Ovary (tissue), 9 donors: ENCODE results near the gene ADGRB3. TPM values are rescaled to one million over a fixed set of nuclear protein-coding genes. Genes with fewer than 3 reads are reported as not detected.

Experiments used
- DNase-seq, 5 donors: peaks; one replicate each; pipeline ENCODE4 v3.0.0-alpha.2; 2019 to 2020
- H3K27ac ChIP-seq, 2 donors: fragments of 200-600 bp; one replicate each; pipeline versions ENCODE4 v1.5.1 to v1.8.0; 2019 to 2022
- H3K27me3 ChIP-seq: fragments of 200-600 bp; one replicate; pipeline ENCODE4 v1.8.0; 2022
- H3K36me3 ChIP-seq: fragments of 200-600 bp; sonication (generic); one replicate; pipeline ENCODE4 v1.5.1; 2019
- H3K4me1 ChIP-seq: one replicate; pipeline ENCODE4 v1.8.1; 2013; ENCODE audit warnings: mild to moderate bottlenecking, moderate library complexity; ENCODE audit not compliant: insufficient read depth
- H3K4me3 ChIP-seq: fragments of 200-600 bp; sonication (generic); one replicate; pipeline ENCODE4 v1.5.1; 2017
- H3K9me3 ChIP-seq, 2 donors: fragments of 200-600 bp in 1 of 2; sonication (generic) in 1 of 2; one replicate each; pipeline versions ENCODE4 v1.5.1 to v1.8.1; 2013 to 2019; ENCODE audit warnings: mild to moderate bottlenecking in 1 of 2, moderate library complexity in 1 of 2
- EP300 ChIP-seq: sonication (generic); formaldehyde crosslinking; IDR thresholded peaks from one replicate; pipeline ENCODE4 v1.6.1; 2017; ENCODE audit warnings: antibody characterized with exemption
- POLR2A ChIP-seq: fragments of 450-650 bp; IDR thresholded peaks from one replicate; pipeline ENCODE4 v1.6.1; 2017; ENCODE audit warnings: antibody characterized with exemption, mild to moderate bottlenecking, moderate library complexity
- WGBS, 3 donors: extraction: QIAGEN DNeasy Blood & Tissue Kit in 1 of 3; methylation state at CpG; one replicate each; pipeline versions ENCODE4 v1.1.5 to v1.1.7; 2013 to 2017; 5-methylcytosine and 5-hydroxymethylcytosine counted together
- intact Hi-C, 4 donors: fragments of 100-400 bp; cut with DNase I; formaldehyde crosslinking; loops; one replicate each; pipeline versions ENCODE4 v1.11.0 to v1.15.1; 2022 to 2023
- polyA plus RNA-seq, 2 donors: library from polyadenylated mRNA; stranded (reverse); fragments of 200-250 nt in 1 of 2; fragments of 350-450 nt in 1 of 2; fragmentation: Illumina TruSeq in 1 of 2; extraction: RNeasy Lipid Tissue Mini Kit (QIAGEN cat#74804) in 1 of 2; gene quantifications; one replicate each; pipeline ENCODE4 v1.2.3, GENCODE V29; 2013 to 2014
- total RNA-seq, 7 donors: library from RNA; depleted of rRNA in 2 of 7; stranded (reverse); fragments of >200 nt in 2 of 7; fragmentation: NEBNext Ultra II Directional in 3 of 7; extraction: Animal tissue kit (Norgen Biotek cat#: 25700) in 3 of 7; gene quantifications; one replicate each; pipeline versions ENCODE4 v1.1.0 to v1.2.4, GENCODE V29; 2016 to 2023
- TF ChIP-seq, protein P1 (sequence below), 3 donors: fragments of 450-650 bp in 2 of 3; fragments of 200-600 bp in 1 of 3; IDR thresholded peaks; one replicate each; pipeline versions ENCODE4 v1.5.1 to v1.8.0; 2016 to 2022; ENCODE audit warnings: antibody characterized with exemption in 3 of 3, mild to moderate bottlenecking in 1 of 3
- donor health status: DM: no; HTN: no; CAD: no; lungs with moderate emphysema.
- donor health status: DM: no; HTN: no; CAD: no.
- donor health status: Bipolar disorder and iron deficiency.
- donor health status: DM: yes; HTN: yes; CAD: no.
- donor health status: DM: no; HTN: no; CAD: no.
- donor health status: DM: yes; HTN: yes; CAD: no.

The ADGRB3 gene
- total and polyA plus RNA-seq, 9 donors: 0.28 to 3.0 (median 1.4) TPM

- Histone ChIP-seq H3K36me3 (no peaks in the 10 kb centered on the region), H3K4me3 (no peak overlapping the region), H3K4me1 (no peaks in the 10 kb centered on the region), H3K27me3 (no peaks in the 10 kb centered on the region), H3K27ac (no peak overlapping the region), H3K9me3 (no peaks in the 10 kb centered on the region)
- intact Hi-C loops: no loop called here
- WGBS, 3 donors: 92 to 97% (median 92%) methylated on average over 2 of the region's 2 CpGs
- no peak for DNase-seq
- TF ChIP-seq, protein P1, sequence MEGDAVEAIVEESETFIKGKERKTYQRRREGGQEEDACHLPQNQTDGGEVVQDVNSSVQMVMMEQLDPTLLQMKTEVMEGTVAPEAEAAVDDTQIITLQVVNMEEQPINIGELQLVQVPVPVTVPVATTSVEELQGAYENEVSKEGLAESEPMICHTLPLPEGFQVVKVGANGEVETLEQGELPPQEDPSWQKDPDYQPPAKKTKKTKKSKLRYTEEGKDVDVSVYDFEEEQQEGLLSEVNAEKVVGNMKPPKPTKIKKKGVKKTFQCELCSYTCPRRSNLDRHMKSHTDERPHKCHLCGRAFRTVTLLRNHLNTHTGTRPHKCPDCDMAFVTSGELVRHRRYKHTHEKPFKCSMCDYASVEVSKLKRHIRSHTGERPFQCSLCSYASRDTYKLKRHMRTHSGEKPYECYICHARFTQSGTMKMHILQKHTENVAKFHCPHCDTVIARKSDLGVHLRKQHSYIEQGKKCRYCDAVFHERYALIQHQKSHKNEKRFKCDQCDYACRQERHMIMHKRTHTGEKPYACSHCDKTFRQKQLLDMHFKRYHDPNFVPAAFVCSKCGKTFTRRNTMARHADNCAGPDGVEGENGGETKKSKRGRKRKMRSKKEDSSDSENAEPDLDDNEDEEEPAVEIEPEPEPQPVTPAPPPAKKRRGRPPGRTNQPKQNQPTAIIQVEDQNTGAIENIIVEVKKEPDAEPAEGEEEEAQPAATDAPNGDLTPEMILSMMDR (IDR thresholded peaks at IDR 0.05): no peak
- TF ChIP-seq POLR2A (no peak), EP300 (no peak)
Observed at GRCh38 chr6:69331886-69332285, 696.8 kb downstream of the ADGRB3 start.

DNA sequence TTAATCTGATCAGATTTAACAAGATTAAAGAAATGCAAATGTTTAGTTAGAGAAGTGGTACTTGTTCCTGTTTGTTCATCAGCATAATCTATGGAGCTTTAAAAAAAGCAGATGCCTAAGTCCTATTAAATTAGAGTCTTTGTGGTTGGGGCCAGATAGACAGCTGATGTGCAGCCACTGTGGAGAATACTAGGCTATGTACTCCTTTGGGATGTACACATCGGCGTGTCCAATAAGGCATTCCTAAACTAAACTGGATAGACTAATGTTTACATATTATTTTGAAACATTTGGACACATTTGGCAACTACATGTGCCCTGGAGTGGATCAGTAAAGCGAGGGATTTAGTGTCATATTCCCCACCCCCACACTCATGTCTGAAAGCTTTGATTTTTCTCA, 702.2 kb downstream of the ADGRB3 start:
- no peaks in the 10 kb centered on the region for H3K4me1 ChIP-seq
- intact Hi-C loops: no loop called here
- H3K9me3 ChIP-seq: no peaks in the 10 kb centered on the region
- 72 to 76% (median 73%) methylated on average over 3 of the region's 3 CpGs for WGBS, 3 donors
- H3K27me3 ChIP-seq: no peaks in the 10 kb centered on the region
- no peak overlapping the region for H3K27ac ChIP-seq
- no peak overlapping the region for H3K4me3 ChIP-seq
- H3K36me3 ChIP-seq: no peaks in the 10 kb centered on the region
- TF ChIP-seq, protein P1 (IDR thresholded peaks at IDR 0.05): no peak
- TF ChIP-seq EP300 (no peak), POLR2A (no peak)
- DNase-seq: no peak

DNA sequence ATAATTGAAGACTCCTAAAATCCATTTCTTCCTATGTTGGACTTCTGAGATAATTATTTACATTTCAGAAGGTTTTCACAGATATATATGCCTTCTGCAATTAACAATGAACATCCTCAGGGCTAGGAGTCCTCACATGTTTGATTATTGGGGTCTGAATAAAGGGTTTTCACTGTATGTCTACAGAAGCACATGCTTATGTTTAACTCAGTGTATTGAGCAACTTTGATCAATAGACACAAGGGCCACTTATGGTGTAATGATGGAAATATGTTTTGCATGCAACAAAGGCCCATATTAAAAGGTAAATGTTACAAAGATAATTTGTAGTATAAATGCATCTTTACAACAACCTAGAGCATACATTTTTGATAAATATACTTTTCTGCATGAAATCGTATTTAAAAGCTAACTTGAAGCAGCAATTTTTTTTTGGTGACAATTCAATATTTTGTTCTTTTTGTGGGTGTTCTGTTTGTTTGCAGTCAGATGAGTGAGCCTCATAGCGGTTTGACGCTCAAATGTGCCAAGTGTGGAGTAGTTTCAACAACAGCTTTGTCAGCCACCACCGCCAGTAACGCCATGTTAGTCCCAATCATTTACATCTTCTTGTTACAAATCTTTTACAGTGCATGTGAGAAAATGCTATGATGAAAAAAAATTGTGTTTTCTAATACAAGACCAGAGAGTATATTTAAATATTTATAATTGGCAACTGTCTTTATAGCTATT, 703.5 kb downstream of the ADGRB3 start:
- H3K4me3 ChIP-seq: no peak overlapping the region
- TF ChIP-seq, protein P1 (IDR thresholded peaks at IDR 0.05): no peak
- no peak for TF ChIP-seq POLR2A
- TF ChIP-seq EP300: no peak
- intact Hi-C loops: no loop called here
- no peaks in the 10 kb centered on the region for H3K4me1 ChIP-seq
- no peaks in the 10 kb centered on the region for H3K36me3 ChIP-seq
- H3K27me3 ChIP-seq: no peaks in the 10 kb centered on the region
- 95 to 96% (median 95%) methylated on average over 5 of the region's 5 CpGs for WGBS, 3 donors
- H3K27ac ChIP-seq: no peak overlapping the region
- no peak for DNase-seq
- no peaks in the 10 kb centered on the region for H3K9me3 ChIP-seq

- intact Hi-C loops: no loop called here
- no peaks in the 10 kb centered on the region for H3K27me3 ChIP-seq
- DNase-seq: no peak
- 90 to 95% (median 92%) methylated on average over 6 of the region's 6 CpGs for WGBS, 3 donors
- no peaks in the 10 kb centered on the region for H3K4me1 ChIP-seq
- H3K4me3 ChIP-seq: no peak overlapping the region
- no peak overlapping the region for H3K27ac ChIP-seq
- H3K36me3 ChIP-seq: no peaks in the 10 kb centered on the region
- TF ChIP-seq, protein P1 (IDR thresholded peaks at IDR 0.05): no peak
- TF ChIP-seq POLR2A (no peak), EP300 (no peak)
- no peaks in the 10 kb centered on the region for H3K9me3 ChIP-seq
Observed at GRCh38 chr6:69339163-69339550, 704.1 kb downstream of the ADGRB3 start.
